Erythroblast (primary cell): Measurements from ENCODE around the gene CGREF1.

ENCODE experiments used
- GATA1 ChIP-seq: IDR thresholded peaks from 2 replicates; pipeline ENCODE4 v1.6.1; 2011; ENCODE audit warnings: low read depth, mild to moderate bottlenecking, control low read depth, low read length, moderate library complexity
- POLR2A ChIP-seq: IDR thresholded peaks from 2 replicates; pipeline ENCODE4 v1.6.1; 2011; ENCODE audit warnings: mild to moderate bottlenecking, low read length

DNA sequence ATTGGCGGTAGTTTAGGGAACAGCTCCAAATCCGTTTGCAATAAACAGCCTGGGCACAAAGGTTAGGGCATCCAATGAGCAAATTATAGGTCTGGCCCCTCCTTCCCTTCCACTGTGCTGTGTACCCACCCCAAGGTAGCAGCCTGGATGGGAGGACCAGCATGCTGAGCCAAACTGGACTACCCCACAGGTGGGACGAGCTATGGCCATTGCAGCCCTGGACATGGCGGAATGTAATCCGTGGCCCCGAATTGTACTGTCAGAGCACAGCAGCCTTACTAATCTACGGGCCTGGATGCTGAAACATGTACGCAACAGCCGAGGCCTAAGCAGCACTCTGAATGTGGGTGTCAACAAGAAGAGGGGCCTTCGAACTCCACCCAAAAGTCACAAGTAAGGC is 60.7 kb downstream of the CGREF1 start:
- TF ChIP-seq POLR2A (no peak), GATA1 (no peak)
